ENCODE results near the gene PDIA5.

The PDIA5 gene

GRCh38 chr3:123028233-123028828 lies 38.5 kb upstream of the PDIA5 start:
- H3K4me3 ChIP-seq (ENCODE audit: control insufficient read depth, low read depth, low read length) = peak overlapping the region; percentile 43
- DNase-seq (ENCODE audit: low read depth) = peak; percentile 85
- TF ChIP-seq CTCF (conservative IDR thresholded peaks at IDR 0.05; ENCODE audit: control insufficient read depth, insufficient read depth, low read depth, low read length) = peak; percentile 57

- DNase-seq (ENCODE audit: low read depth) = no peak
- no peak overlapping the region for H3K4me3 ChIP-seq (ENCODE audit: control insufficient read depth, low read depth, low read length)
- no peak for TF ChIP-seq CTCF (conservative IDR thresholded peaks at IDR 0.05; ENCODE audit: control insufficient read depth, insufficient read depth, low read depth, low read length)
Measured at GRCh38 chr3:123031051-123031450, 35.8 kb upstream of the PDIA5 start.

- no peak overlapping the region for H3K4me3 ChIP-seq (ENCODE audit: control insufficient read depth, low read depth, low read length)
- no peak for TF ChIP-seq CTCF (conservative IDR thresholded peaks at IDR 0.05; ENCODE audit: control insufficient read depth, insufficient read depth, low read depth, low read length)
- no peak for DNase-seq (ENCODE audit: low read depth)
Measured at GRCh38 chr3:123032057-123032456, 34.8 kb upstream of the PDIA5 start.

- DNase-seq (ENCODE audit: low read depth) = no peak
- TF ChIP-seq CTCF (conservative IDR thresholded peaks at IDR 0.05; ENCODE audit: control insufficient read depth, insufficient read depth, low read depth, low read length) = no peak
- no peak overlapping the region for H3K4me3 ChIP-seq (ENCODE audit: control insufficient read depth, low read depth, low read length)
Measured at GRCh38 chr3:123034120-123034519, 32.7 kb upstream of the PDIA5 start.

GRCh38 chr3:123034996-123035395 lies 31.8 kb upstream of the PDIA5 start:
- no peak overlapping the region for H3K4me3 ChIP-seq (ENCODE audit: control insufficient read depth, low read depth, low read length)
- DNase-seq (ENCODE audit: low read depth) = no peak
- TF ChIP-seq CTCF (conservative IDR thresholded peaks at IDR 0.05; ENCODE audit: control insufficient read depth, insufficient read depth, low read depth, low read length) = no peak

- TF ChIP-seq CTCF (conservative IDR thresholded peaks at IDR 0.05; ENCODE audit: control insufficient read depth, insufficient read depth, low read depth, low read length) = no peak
- DNase-seq (ENCODE audit: low read depth) = peak; percentile 80
- no peak overlapping the region for H3K4me3 ChIP-seq (ENCODE audit: control insufficient read depth, low read depth, low read length)
Measured at GRCh38 chr3:123036352-123037014, 30.3 kb upstream of the PDIA5 start.

Measured in fibroblast of mammary gland (primary cell).